Measurements from ENCODE around the gene CR1L.

The CR1L gene

DNA sequence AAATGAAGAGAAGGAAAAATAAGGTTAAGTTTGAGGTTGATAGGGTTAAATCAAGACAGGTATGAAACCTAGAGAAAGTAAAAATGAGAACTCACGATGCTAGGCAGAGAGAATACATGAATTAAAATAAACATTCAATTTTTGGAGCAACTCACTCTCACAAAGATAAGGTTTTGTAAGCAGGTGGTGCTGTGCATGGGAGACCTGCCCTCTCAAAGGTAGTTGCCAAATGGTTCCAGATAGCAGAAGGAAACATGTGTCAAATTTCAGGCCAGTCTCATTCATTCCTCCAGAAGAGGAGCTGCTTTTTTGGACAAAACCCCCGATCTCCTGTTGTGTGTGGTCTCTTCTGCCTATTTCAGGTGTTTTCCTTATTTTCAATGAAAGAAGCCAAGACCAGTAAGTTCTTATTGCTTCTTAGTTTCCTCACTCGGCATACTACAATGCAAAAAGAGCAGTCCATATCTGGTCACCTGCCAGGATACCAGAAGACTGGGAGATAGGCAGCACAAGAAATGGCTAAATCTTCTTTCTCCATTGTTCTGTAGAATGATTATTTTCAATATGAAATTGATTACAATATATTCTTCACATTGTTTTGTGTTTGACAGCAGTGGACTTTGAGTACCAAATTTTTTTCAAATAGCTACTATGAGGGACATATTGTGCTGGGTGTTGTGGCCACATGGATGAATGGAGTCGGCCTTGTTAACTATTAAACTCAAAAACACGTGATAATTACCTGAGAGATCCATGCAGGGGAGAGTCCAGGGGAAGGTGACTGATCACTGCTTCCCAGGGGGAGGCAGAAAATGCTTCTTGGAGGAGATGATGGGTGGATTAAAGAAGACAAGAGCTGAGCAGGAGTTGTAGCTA is 3.6 kb downstream of the CR1L start:
- no peak for DNase-seq (ENCODE audit: extremely low spot score)
- TF ChIP-seq, protein P1, sequence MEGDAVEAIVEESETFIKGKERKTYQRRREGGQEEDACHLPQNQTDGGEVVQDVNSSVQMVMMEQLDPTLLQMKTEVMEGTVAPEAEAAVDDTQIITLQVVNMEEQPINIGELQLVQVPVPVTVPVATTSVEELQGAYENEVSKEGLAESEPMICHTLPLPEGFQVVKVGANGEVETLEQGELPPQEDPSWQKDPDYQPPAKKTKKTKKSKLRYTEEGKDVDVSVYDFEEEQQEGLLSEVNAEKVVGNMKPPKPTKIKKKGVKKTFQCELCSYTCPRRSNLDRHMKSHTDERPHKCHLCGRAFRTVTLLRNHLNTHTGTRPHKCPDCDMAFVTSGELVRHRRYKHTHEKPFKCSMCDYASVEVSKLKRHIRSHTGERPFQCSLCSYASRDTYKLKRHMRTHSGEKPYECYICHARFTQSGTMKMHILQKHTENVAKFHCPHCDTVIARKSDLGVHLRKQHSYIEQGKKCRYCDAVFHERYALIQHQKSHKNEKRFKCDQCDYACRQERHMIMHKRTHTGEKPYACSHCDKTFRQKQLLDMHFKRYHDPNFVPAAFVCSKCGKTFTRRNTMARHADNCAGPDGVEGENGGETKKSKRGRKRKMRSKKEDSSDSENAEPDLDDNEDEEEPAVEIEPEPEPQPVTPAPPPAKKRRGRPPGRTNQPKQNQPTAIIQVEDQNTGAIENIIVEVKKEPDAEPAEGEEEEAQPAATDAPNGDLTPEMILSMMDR (IDR thresholded peaks at IDR 0.05; ENCODE audit: control extremely low read depth, extremely low read depth, low read depth, missing control alignments), result no peak
- POLR2A ChIA-PET, result no interaction called here
- CTCF ChIA-PET, result interaction anchor here (1.2 to 1.6 kb wide), 2 partner anchors 28 to 149 kb away, joined by 4 to 5 read pairs; no protein-coding TSS in a partner anchor

- CTCF ChIA-PET, result interaction anchor here (1.1 to 1.6 kb wide), 4 partner anchors 29 to 148 kb away, joined by 3 to 5 read pairs (median 4); no protein-coding TSS in a partner anchor
- TF ChIP-seq, protein P1 (IDR thresholded peaks at IDR 0.05; ENCODE audit: control extremely low read depth, extremely low read depth, low read depth, missing control alignments), result no peak
- POLR2A ChIA-PET, result no interaction called here
- DNase-seq (ENCODE audit: extremely low spot score), result no peak
Measured at GRCh38 chr1:207649210-207649753, 4.3 kb downstream of the CR1L start.

DNA sequence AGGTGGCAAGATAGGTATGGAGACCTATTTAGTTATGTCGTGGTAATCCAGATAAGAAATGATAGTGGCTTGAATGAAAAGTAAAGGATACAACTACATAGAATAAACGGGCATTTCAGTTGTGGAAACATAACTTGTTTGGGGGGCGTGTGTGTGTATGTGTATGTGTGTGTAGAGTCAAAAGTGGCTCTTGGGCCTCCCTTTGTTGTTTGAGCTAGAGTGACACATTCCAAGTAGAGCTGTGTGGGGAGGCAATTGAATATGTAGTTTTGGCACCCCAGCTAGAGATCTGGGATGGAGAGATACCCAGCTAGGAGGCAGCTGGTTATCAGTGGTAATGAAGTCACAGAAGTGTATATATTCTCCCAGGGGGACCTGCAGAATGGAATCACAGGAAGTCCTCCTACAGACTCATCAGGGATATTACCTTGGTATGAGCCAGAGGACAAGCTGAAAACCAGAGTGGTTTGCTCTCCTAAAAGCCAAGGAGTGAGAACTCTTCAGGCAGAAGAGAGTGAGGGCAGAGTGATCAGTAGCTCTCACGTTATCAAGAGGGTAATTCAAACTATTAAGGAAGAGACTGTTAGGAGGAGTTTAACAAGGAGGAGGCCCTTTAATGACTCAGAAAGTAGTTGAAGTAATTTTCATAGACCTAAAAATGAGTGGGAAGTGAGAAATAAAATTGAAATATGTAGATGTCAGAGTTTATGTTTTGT is 5.1 kb downstream of the CR1L start:
- ChIA-PET POLR2A (no interaction called here), CTCF (interaction anchor here (1.1 to 1.6 kb wide), 4 partner anchors 30 to 147 kb away, joined by 3 to 4 read pairs (median 4); no protein-coding TSS in a partner anchor)
- TF ChIP-seq, protein P1 (IDR thresholded peaks at IDR 0.05; ENCODE audit: control extremely low read depth, extremely low read depth, low read depth, missing control alignments), result no peak
- no peak for DNase-seq (ENCODE audit: extremely low spot score)

DNA sequence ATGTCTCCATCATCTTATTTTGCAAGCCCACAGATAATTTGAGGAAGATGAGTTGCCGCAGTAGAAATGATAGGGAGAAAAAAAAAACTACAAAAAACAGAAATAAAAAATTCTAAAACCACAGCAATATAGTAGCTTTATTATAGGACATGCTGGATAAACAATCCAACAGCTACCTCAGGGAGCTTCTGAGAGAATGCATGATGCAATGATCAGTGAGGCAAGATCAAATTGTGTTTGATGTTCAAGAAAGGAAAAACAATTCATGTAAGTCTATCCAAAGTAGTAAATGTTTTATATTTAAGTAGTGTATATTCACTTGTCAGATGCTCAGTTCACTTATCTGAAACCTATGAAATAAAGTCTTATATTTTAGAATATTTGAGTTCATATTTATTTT is 6.7 kb downstream of the CR1L start:
- ChIA-PET POLR2A (no interaction called here), CTCF (interaction anchor here (1.1 kb wide), 1 partner anchor 9 kb away, joined by 3 read pairs; no protein-coding TSS in a partner anchor)
- no peak for DNase-seq (ENCODE audit: extremely low spot score)
- TF ChIP-seq, protein P1 (IDR thresholded peaks at IDR 0.05; ENCODE audit: control extremely low read depth, extremely low read depth, low read depth, missing control alignments), result no peak

- DNase-seq (ENCODE audit: extremely low spot score), result no peak
- CTCF ChIA-PET, result interaction anchor here (1.0 kb wide), 1 partner anchor 10 kb away, joined by 3 read pairs; no protein-coding TSS in a partner anchor
- TF ChIP-seq, protein P1 (IDR thresholded peaks at IDR 0.05; ENCODE audit: control extremely low read depth, extremely low read depth, low read depth, missing control alignments), result no peak
- POLR2A ChIA-PET, result no interaction called here
Measured at GRCh38 chr1:207654320-207654719, 9.4 kb downstream of the CR1L start.

GRCh38 chr1:207658408-207658807 is 13.5 kb downstream of the CR1L start:
- TF ChIP-seq, protein P1 (IDR thresholded peaks at IDR 0.05; ENCODE audit: control extremely low read depth, extremely low read depth, low read depth, missing control alignments), result no peak
- no peak for DNase-seq (ENCODE audit: extremely low spot score)
- POLR2A ChIA-PET, result no interaction called here
- CTCF ChIA-PET, result interaction anchor here (1.0 kb wide), 1 partner anchor 10 kb away, joined by 3 read pairs; no protein-coding TSS in a partner anchor

Measured in GM10248 (cell line).